Mesenchymal stem cell (in vitro differentiated cells and primary cell): ENCODE data around the gene GPR179.

ENCODE experiments used
- DNase-seq: peaks from one replicate; pipeline ENCODE4 v3.0.0-alpha.2; 2013
- H2AFZ ChIP-seq: one replicate; pipeline ENCODE4 v1.6.1; 2013; ENCODE audit warnings: low read depth, mild to moderate bottlenecking, control low read depth, inconsistent platforms, low read length, moderate library complexity
- H2AK5ac ChIP-seq: 2 replicates; pipeline ENCODE4 v1.6.1; 2013; ENCODE audit warnings: low read length, moderate library complexity, mild to moderate bottlenecking, inconsistent platforms; ENCODE audit not compliant: severe bottlenecking
- H2BK120ac ChIP-seq: one replicate; pipeline ENCODE4 v1.6.1; 2013; ENCODE audit warnings: low read depth, mild to moderate bottlenecking, inconsistent platforms, low read length, moderate library complexity
- H2BK12ac ChIP-seq, 2 experiments: one replicate each; pipeline ENCODE4 v1.6.1; 2013; ENCODE audit warnings: inconsistent platforms in 2 of 2, low read length in 2 of 2, mild to moderate bottlenecking in 2 of 2, moderate library complexity in 2 of 2, control low read depth in 1 of 2
- H2BK15ac ChIP-seq: one replicate; pipeline ENCODE4 v1.6.1; 2013; ENCODE audit warnings: mild to moderate bottlenecking, low read depth, inconsistent platforms; ENCODE audit not compliant: poor library complexity, severe bottlenecking
- H2BK5ac ChIP-seq: 2 replicates; pipeline ENCODE4 v1.6.1; 2013; ENCODE audit warnings: low read depth, mild to moderate bottlenecking, low read length, control low read depth, inconsistent platforms; ENCODE audit not compliant: poor library complexity, severe bottlenecking
- H3K14ac ChIP-seq, 2 experiments: one replicate each; pipeline ENCODE4 v1.6.1; 2013; ENCODE audit warnings: inconsistent platforms in 2 of 2, low read length in 2 of 2, control low read depth in 1 of 2, mild to moderate bottlenecking in 1 of 2, moderate library complexity in 1 of 2
- H3K18ac ChIP-seq, 2 experiments: one replicate each; pipeline ENCODE4 v1.6.1; 2013; ENCODE audit warnings: inconsistent platforms in 2 of 2, low read length in 2 of 2, control low read depth in 1 of 2, low read depth in 1 of 2, mild to moderate bottlenecking in 1 of 2
- H3K23ac ChIP-seq, 2 experiments: one replicate each; pipeline ENCODE4 v1.6.1; 2013; ENCODE audit warnings: inconsistent platforms in 2 of 2, low read length in 2 of 2, mild to moderate bottlenecking in 2 of 2, moderate library complexity in 2 of 2, control low read depth in 1 of 2
- H3K27ac ChIP-seq: 2 replicates; pipeline ENCODE4 v1.5.1; 2013; ENCODE audit warnings: mild to moderate bottlenecking, moderate library complexity, low read length, control low read depth, inconsistent platforms; ENCODE audit not compliant: poor library complexity, severe bottlenecking
- H3K27me3 ChIP-seq, 2 experiments: 2 replicates each; pipeline versions ENCODE4 v1.6.1 to v1.7.0; 2013; ENCODE audit warnings: low read length in 2 of 2, mild to moderate bottlenecking in 2 of 2, moderate library complexity in 2 of 2, control low read depth in 1 of 2, inconsistent platforms in 1 of 2; ENCODE audit not compliant: control insufficient read depth in 1 of 2, insufficient read depth in 1 of 2
- H3K36me3 ChIP-seq, 2 experiments: 2 replicates each; pipeline versions ENCODE4 v1.6.1 to v1.7.0; 2013; ENCODE audit warnings: low read length in 2 of 2, control low read depth in 1 of 2, inconsistent platforms in 1 of 2, low read depth in 1 of 2, mild to moderate bottlenecking in 1 of 2; ENCODE audit not compliant: insufficient read depth in 2 of 2, control insufficient read depth in 1 of 2
- H3K4ac ChIP-seq, 2 experiments: one replicate each; pipeline ENCODE4 v1.6.1; 2013; ENCODE audit warnings: inconsistent platforms in 2 of 2, low read length in 2 of 2, mild to moderate bottlenecking in 2 of 2, moderate library complexity in 2 of 2, control low read depth in 1 of 2, low read depth in 1 of 2
- H3K4me1 ChIP-seq: 2 replicates; pipeline ENCODE4 v1.6.1; 2013; ENCODE audit warnings: low read depth, low read length, control low read depth; ENCODE audit not compliant: control insufficient read depth, insufficient read depth
- H3K4me2 ChIP-seq: 2 replicates; pipeline ENCODE4 v1.6.1; 2013; ENCODE audit warnings: low read length, mild to moderate bottlenecking, inconsistent platforms; ENCODE audit not compliant: poor library complexity, severe bottlenecking
- H3K4me3 ChIP-seq, 2 experiments: 2 replicates each; pipeline versions ENCODE4 v1.5.1 to v1.7.0; 2013; ENCODE audit warnings: low read length in 2 of 2, mild to moderate bottlenecking in 2 of 2, control low read depth in 1 of 2, low read depth in 1 of 2; ENCODE audit not compliant: insufficient read depth in 1 of 2
- H3K79me1 ChIP-seq: replicated peaks from 2 replicates; pipeline ENCODE4 v1.6.1; 2013; ENCODE audit warnings: mild to moderate bottlenecking, control low read depth, low read length, inconsistent platforms; ENCODE audit not compliant: poor library complexity, severe bottlenecking
- H3K9ac ChIP-seq: 2 replicates; pipeline ENCODE4 v1.7.0; 2013; ENCODE audit warnings: mild to moderate bottlenecking, low read length, moderate library complexity
- H3K9me3 ChIP-seq: 2 replicates; pipeline ENCODE4 v1.7.0; 2013; ENCODE audit warnings: mild to moderate bottlenecking, low read length; ENCODE audit not compliant: control insufficient read depth
- H4K8ac ChIP-seq: one replicate; pipeline ENCODE4 v1.6.1; 2013; ENCODE audit warnings: inconsistent platforms, mild to moderate bottlenecking, low read length, moderate library complexity
- H4K91ac ChIP-seq: one replicate; pipeline ENCODE4 v1.6.1; 2013; ENCODE audit warnings: mild to moderate bottlenecking, low read length, inconsistent platforms
- WGBS: methylation state at CpG from one replicate; pipeline ENCODE4 v1.1.7; 2013; ENCODE audit warnings: mixed read lengths; 5-methylcytosine and 5-hydroxymethylcytosine counted together

GPR179 gene

DNA sequence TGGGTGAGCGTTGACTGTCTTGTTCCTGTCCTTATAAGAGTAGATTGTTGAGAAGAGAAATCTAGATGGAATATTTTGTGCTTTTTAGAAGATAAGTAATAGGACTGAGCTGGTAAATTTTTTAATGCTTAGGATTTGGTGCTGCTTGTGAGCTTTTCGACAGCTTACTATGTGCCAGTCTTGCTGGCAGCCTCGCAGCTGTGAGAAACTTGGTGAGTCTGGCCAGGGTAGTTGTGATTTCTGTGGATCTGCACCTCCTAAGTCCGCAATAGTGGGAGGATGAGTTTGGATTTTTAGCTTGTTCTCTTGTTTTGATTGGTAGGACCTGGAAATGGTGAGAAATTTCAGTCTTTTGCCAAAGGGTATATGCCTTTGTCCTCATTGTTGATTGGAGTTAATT lies 11.5 kb upstream of the GPR179 start:
- WGBS = 96% methylated on average over 4 of the region's 4 CpGs
- no peak overlapping the region for H3K23ac ChIP-seq
- H3K27me3 ChIP-seq = no peaks in the 10 kb centered on the region
- no peak overlapping the region for H3K14ac ChIP-seq
- H4K91ac ChIP-seq = no peak overlapping the region
- DNase-seq = no peak
- H2BK120ac ChIP-seq = no peak overlapping the region
- H2AFZ ChIP-seq = no peak overlapping the region
- H2BK5ac ChIP-seq = no peak overlapping the region
- no peak overlapping the region for H4K8ac ChIP-seq
- H2BK15ac ChIP-seq = no peak overlapping the region
- H3K9me3 ChIP-seq = no peaks in the 10 kb centered on the region
- peaks cover 13% of the 10 kb centered on the region for H3K4me1 ChIP-seq
- H3K27ac ChIP-seq = no peak overlapping the region
- no peak overlapping the region for H3K4ac ChIP-seq
- H3K4me3 ChIP-seq = no peak overlapping the region
- H3K9ac ChIP-seq = no peak overlapping the region
- peaks cover 12% of the 10 kb centered on the region for H3K79me1 ChIP-seq
- no peak overlapping the region for H2AK5ac ChIP-seq
- H2BK12ac ChIP-seq = no peak overlapping the region
- no peak overlapping the region for H3K18ac ChIP-seq
- H3K4me2 ChIP-seq = no peak overlapping the region
- H3K36me3 ChIP-seq = no peaks in the 10 kb centered on the region

- Histone ChIP-seq H3K4me3 (peak overlapping the region in 1 of 2 experiments; percentile 80), H3K36me3 (no peaks in the 10 kb centered on the region)
- 91% methylated on average over 7 of the region's 7 CpGs for WGBS
Observed at GRCh38 chr17:38354466-38354865, 10.7 kb upstream of the GPR179 start.

DNA sequence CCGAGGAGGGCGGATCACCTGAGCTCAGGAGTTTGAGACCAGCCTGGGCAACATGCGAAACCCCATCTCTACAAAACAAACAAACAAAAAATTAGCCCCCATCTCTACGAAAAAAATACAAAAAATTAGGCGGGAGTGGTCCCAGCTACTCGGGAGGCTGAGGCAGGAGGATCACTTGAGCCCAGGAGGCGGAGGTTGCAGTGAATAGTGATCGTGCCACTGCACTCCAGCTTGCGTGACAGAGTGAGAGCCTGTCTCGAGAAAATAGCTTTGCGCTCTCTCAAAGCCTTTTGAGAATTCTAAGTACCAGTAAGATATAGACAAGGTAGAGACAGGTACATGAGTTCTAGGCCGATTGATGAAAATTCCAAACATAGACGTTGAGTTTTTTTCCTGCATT lies 9.9 kb upstream of the GPR179 start:
- 95% methylated on average over 13 of the region's 13 CpGs for WGBS

More at GRCh38 chr17:38354466-38354865, 10.7 kb upstream of the GPR179 start:
- H3K18ac ChIP-seq = no peak overlapping the region
- H2AK5ac ChIP-seq = no peak overlapping the region
- H3K4me1 ChIP-seq = peaks cover 13% of the 10 kb centered on the region
- peak overlapping the region; percentile 3 for H3K9ac ChIP-seq
- H2BK5ac ChIP-seq = no peak overlapping the region
- peaks cover 12% of the 10 kb centered on the region for H3K79me1 ChIP-seq
- H4K8ac ChIP-seq = no peak overlapping the region
- H3K27me3 ChIP-seq = no peaks in the 10 kb centered on the region
- no peaks in the 10 kb centered on the region for H3K9me3 ChIP-seq
- H4K91ac ChIP-seq = no peak overlapping the region
- H2AFZ ChIP-seq = no peak overlapping the region
- H2BK12ac ChIP-seq = no peak overlapping the region
- H2BK120ac ChIP-seq = no peak overlapping the region
- DNase-seq = no peak
- no peak overlapping the region for H3K14ac ChIP-seq
- H2BK15ac ChIP-seq = no peak overlapping the region
- no peak overlapping the region for H3K23ac ChIP-seq
- no peak overlapping the region for H3K4me2 ChIP-seq
- no peak overlapping the region for H3K27ac ChIP-seq
- H3K4ac ChIP-seq = no peak overlapping the region

DNA sequence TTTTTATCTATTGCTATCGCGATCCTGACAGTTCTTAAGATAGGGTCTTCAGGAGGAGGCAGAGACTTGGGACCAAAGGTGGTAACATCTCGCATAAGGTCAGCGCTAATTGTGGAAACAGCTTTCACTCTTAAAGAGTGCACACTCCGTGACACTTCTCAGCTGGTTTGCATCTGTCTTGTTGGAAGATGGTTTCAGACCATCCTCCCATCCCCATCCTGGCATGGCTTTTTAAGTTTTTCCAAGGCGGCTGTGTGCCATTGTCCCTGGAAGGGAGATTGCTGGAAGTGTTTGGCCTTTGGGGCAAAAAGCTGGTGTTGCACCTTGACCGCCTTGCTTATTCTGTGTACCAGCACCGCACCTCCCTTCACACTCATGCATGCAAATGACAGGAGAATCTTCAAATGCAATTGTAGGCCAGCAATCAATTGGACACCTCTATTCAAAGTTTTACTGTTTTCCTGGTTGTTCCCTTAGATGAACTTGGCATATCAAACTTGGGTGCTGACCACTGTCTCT lies 9.4 kb upstream of the GPR179 start:
- Histone ChIP-seq H3K27ac (no peak overlapping the region), H4K91ac (no peak overlapping the region), H2AK5ac (no peak overlapping the region), H3K18ac (no peak overlapping the region), H3K27me3 (no peaks in the 10 kb centered on the region), H3K4me1 (peaks cover 11% of the 10 kb centered on the region), H3K9me3 (no peaks in the 10 kb centered on the region), H2BK15ac (no peak overlapping the region), H2AFZ (no peak overlapping the region), H4K8ac (no peak overlapping the region), H3K4me2 (peak overlapping the region; percentile 76), H3K79me1 (peaks cover 10% of the 10 kb centered on the region), H3K4me3 (peak overlapping the region; percentile 80 to 89), H2BK120ac (no peak overlapping the region), H3K23ac (no peak overlapping the region), H2BK5ac (no peak overlapping the region), H3K14ac (no peak overlapping the region), H2BK12ac (no peak overlapping the region), H3K36me3 (no peaks in the 10 kb centered on the region), H3K4ac (no peak overlapping the region), H3K9ac (peak overlapping the region; percentile 77)
- 34% methylated on average over 8 of the region's 8 CpGs for WGBS
- no peak for DNase-seq

More for the DNA sequence above, 9.9 kb upstream of the GPR179 start:
- no peak overlapping the region for H3K23ac ChIP-seq
- no peak overlapping the region for H3K14ac ChIP-seq
- no peak overlapping the region for H4K91ac ChIP-seq
- no peaks in the 10 kb centered on the region for H3K27me3 ChIP-seq
- H3K9me3 ChIP-seq = no peaks in the 10 kb centered on the region
- H3K9ac ChIP-seq = peak overlapping the region; percentile 77
- no peak overlapping the region for H2BK120ac ChIP-seq
- H3K4ac ChIP-seq = no peak overlapping the region
- no peak overlapping the region for H2BK5ac ChIP-seq
- peak overlapping the region in 1 of 2 experiments; percentile 80 for H3K4me3 ChIP-seq
- DNase-seq = no peak
- H3K36me3 ChIP-seq = no peaks in the 10 kb centered on the region
- no peak overlapping the region for H2AFZ ChIP-seq
- no peak overlapping the region for H3K27ac ChIP-seq
- no peak overlapping the region for H2BK12ac ChIP-seq
- H3K79me1 ChIP-seq = peaks cover 10% of the 10 kb centered on the region
- H4K8ac ChIP-seq = no peak overlapping the region
- no peak overlapping the region for H3K18ac ChIP-seq
- H2AK5ac ChIP-seq = no peak overlapping the region
- H3K4me1 ChIP-seq = peaks cover 11% of the 10 kb centered on the region
- H2BK15ac ChIP-seq = no peak overlapping the region
- H3K4me2 ChIP-seq = no peak overlapping the region
